Brain pericyte (primary cell): ENCODE data around the gene MLANA.

ENCODE experiments used
- DNase-seq: peaks from one replicate; pipeline ENCODE4 v3.0.0-alpha.2; 2012; ENCODE audit warnings: low read depth, low spot score

MLANA gene

GRCh38 chr9:5957166-5957565 is 66.5 kb downstream of the MLANA start:
- DNase-seq: no peak

GRCh38 chr9:5958273-5958672 is 67.6 kb downstream of the MLANA start:
- DNase-seq: no peak
